Peyer's patch (tissue), 4 donors: ENCODE data around the gene DNMBP.

Experiments
- CTCF ChIP-seq, 6 experiments: fragments of 450-650 bp in 4 of 6; fragments of 200-600 bp in 2 of 6; sonication (generic) in 1 of 6; IDR thresholded peaks; one replicate each; pipeline ENCODE4 v1.5.1; 2017 to 2019; ENCODE audit warnings: antibody characterized with exemption in 6 of 6, mild to moderate bottlenecking in 3 of 6, moderate library complexity in 1 of 6
- POLR2A ChIP-seq, 2 donors: fragments of 450-650 bp; IDR thresholded peaks; one replicate each; pipeline ENCODE4 v1.5.1; 2017; ENCODE audit warnings: antibody characterized with exemption in 2 of 2, mild to moderate bottlenecking in 2 of 2, moderate library complexity in 2 of 2

- TF ChIP-seq CTCF (IDR thresholded peaks at IDR 0.05): no peak
- no peak for TF ChIP-seq POLR2A (IDR thresholded peaks at IDR 0.05)
Measured at GRCh38 chr10:99995269-99995668, 14.5 kb downstream of the DNMBP start.
